ENCODE measurements around the gene GDF2.

DNA sequence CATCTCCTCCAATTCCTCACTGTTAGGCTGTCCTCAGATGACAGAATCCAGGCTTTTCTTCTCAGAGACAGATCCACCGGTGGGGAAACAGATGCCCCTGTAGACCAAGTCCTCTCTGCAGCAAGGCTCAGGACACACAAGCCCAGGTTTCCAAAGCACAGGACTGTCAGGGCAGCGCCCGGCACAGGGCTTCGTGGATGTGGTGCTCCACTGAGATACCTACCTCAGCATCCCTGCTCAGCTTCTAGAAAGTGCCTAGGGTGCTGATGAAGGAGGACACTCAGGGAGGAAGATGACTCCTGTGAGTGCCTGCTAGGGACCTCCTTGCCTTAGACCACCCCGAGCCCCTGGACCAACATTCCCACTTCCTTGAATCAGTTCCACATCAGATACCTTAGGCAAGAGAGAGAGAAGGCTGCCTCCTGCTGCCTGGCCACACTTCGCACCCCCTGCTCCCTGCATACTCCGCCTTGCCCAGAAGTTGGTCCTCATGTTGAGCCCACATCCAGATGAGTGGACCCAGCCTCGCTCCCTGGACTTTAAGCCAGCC lies 17.0 kb downstream of the GDF2 start:
- TF ChIP-seq GATA3 (IDR thresholded peaks at IDR 0.05; ENCODE audit: low read depth, low read length) (no peak), GATA2 (IDR thresholded peaks at IDR 0.05; ENCODE audit: low read depth, low read length) (no peak)

Data from SH-SY5Y (cell line).